HG02623 (cell line): ENCODE results near the gene DENND5B.
"Not testable (repeated sequence)": the region's sequence is repeated elsewhere in the genome, so short reads cannot be mapped to it uniquely, and the experiment has no call there.

Experiments
- ATAC-seq: cut with Tn5 transposase; IDR thresholded peaks from one replicate; pipeline ENCODE4 v1.9.1; 2021; ENCODE audit warnings: moderate library complexity; ENCODE audit not compliant: unreplicated experiment

DENND5B gene

DNA sequence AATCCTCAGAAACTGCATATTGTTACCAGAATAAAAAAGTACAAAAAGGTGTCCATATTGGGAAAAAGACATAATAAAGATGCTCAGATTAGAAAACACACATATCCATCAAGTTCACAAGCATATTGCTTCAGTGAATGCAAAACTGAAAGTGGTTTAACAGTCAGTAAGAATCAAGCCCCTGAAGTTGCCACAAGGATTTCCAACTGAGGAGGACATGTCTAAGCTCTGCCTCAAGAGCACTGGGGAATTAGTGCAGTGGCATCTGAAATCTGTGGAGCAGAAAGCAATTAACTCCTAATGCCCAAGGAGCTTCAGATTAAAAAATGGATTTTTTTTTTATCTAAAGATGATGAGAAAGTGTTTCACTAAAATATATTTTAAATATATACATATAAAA lies 113.2 kb downstream of the DENND5B start:
- peak; percentile 57 for ATAC-seq

DNA sequence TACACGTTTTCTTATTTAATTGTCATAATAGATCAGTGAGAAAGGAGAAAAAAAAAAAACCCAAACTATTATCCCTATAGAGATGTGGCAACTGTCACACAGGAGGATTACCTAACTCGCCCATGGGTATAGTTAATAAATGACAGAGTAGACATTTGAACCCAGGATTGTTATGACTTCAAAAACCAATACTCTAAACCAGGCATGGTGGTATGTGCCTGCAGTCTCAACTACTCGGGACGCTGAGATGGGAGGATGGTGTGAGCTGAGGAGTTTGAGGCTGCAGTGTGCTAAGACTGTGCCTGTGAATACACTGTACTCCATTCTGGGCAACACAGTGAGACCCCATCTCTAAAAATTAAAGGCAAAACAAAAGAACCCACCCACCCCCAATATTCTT lies 114.5 kb downstream of the DENND5B start:
- no peak for ATAC-seq

DNA sequence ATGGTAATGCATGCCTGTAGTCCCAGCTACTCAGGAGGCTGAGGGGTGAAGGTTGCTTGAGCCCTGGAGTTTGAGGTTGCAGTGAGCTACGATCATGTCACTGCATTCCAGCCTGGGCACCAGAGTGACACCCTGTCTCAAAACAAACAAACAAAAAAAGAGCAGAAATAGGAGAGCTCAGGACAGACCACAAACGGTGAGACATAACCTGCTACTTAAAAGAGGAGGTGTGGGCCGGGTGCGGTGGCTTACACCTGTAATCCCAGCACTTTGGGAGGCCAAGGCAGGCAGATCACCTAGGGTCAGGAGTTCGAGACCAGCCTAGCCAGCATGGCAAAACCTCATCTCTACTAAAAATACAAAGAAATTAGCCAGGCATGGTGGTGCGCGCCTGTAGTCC lies 115.3 kb downstream of the DENND5B start:
- ATAC-seq: not testable (repeated sequence)

DNA sequence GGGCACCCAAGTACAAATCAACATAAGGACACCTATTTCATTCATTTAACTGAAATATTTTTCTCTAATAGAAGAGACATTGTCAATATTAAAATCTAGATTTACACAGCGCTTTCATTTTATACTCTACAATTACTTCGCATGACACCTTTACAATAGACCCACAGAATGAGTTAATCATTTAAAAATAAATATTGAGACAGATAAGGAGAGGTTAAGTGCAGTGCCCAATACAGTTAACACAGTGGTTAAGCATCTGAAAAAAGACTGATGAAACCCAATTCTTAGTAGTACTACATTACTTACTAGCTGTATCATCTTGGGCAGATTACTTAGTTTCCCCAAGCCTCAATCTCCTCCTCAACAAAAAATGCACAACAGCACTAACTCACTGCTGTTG lies 116.2 kb downstream of the DENND5B start:
- no peak for ATAC-seq

DNA sequence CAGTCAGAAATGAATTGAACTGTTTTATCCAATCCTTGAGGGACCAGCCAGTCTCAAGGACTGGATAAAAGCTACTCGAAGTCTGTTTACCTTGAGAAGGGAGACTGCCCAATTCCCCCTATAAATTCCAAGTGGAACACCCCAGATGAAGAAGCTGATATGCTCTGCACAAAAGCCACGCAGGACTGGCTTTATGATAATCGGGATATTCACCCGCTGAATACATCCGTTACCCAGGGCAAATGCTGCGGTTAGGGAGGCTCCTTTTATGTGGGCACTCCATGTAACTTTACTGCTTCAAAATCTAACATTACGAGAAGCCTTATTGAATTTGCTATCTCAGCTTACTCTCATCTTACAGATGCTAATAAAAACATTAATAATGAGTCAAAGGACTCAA lies 119.1 kb downstream of the DENND5B start:
- no peak for ATAC-seq

DNA sequence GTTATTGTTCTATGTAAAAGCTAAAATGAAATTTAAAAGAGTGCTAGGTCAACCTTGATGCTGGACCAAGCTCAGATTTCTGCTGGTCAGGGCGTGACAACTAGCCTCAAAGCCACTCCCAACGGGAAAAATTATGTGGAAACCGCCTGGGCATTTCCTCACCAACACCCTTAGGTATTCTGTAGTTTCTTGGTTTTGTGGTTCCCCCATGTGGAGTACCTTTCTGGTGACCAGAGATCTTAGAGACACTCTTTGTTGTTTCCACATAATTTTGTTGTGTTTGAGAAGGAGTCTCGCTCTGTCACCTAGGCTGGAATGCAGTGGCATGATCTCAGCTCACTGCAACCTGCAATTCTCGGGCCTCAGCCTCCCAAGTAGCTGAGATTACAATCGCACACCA lies 119.9 kb downstream of the DENND5B start:
- ATAC-seq: no peak

DNA sequence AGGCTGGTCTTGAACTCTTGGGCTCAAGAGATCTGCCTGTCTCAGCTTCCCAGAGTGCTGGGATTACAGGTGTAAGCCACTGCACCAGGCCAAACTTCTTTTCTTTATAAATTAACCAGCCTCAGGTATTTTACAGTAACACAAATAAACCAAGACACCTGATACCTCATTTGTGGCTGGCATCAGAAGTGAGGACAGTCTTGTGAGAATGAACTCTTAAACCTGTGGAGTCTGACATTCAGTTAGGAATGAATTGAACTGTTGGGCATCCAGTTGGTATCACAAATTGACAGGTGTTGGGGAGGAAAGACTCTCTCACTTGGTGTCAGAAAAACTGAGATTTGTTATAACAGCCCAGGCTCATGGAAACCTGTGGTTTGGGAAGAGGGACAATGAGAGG lies 120.5 kb downstream of the DENND5B start:
- ATAC-seq: no peak

DNA sequence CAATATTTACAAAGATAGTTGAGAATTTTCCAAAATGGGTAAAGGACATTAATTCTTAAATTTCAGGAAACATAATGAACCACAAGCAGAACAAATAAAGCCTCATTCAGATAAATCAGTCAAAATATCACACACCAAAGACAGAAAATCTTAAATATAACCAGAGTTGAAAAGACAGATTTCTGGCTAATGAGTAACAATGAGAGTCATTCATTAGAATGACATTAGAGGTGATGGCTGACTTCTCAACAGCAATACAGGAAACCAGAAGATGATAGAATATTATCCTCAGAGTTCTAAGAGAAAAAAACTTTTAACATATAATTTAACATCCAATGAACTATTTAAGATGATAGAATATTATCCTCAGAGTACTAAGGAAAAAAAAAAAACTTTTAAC lies 124.2 kb downstream of the DENND5B start:
- ATAC-seq: no peak

DNA sequence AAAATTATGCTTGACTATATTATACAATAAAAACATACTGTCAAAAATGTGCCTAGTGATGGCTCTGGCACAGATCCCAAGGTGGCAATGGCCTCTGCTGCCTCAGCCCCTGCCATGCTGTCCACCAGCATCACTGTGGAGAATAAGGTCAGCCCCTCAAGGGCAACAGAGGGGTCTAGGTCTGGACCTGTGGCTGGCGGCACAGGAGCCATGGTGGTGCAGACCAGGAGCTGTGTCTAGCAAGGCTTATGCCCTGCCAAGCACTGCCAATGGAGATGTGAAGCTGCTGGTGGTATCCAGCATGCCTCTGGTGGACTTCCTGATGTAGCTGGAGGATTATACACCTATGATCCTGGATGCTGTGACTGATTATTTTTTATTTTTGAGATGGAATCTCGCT lies 125.9 kb downstream of the DENND5B start:
- ATAC-seq: no peak

DNA sequence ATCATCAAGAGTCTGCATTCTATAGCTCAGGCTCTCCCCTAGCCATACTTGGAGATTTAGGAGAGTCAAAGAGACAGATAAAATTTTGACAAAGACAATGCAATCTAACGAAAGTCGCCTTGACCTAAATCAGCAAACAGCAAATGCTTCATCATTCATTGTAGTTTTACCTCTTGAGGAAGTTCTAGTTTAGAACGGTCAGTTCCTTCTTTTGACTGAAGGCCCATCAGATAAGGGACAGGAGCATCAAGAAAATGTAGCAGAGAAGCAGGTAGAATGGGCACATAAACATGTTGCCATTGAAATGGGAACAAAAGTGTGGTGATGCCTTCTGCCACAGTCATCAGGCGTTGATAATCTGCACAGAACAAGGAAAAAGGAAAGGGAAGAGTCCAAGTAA lies 130.9 kb downstream of the DENND5B start:
- no peak for ATAC-seq

DNA sequence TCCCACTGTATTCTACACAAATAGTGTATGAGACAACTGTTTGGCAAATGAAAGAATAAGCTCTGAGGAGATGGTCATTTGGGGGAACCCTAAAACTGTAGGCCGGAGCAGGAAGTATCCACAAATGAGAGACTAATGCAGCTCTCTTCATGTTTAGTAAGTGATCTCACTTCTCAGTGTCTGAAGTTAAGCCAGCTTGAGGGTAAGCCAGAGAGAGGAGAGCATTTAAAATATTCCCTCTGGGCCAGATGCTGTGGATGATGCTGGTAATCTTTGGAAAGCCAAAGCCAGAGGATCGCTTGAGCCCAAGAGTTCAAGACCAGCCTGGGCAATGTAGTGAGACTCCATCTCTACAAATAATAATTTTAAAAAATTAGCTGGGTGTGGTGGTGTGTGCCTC lies 134.4 kb downstream of the DENND5B start:
- ATAC-seq: no peak

DNA sequence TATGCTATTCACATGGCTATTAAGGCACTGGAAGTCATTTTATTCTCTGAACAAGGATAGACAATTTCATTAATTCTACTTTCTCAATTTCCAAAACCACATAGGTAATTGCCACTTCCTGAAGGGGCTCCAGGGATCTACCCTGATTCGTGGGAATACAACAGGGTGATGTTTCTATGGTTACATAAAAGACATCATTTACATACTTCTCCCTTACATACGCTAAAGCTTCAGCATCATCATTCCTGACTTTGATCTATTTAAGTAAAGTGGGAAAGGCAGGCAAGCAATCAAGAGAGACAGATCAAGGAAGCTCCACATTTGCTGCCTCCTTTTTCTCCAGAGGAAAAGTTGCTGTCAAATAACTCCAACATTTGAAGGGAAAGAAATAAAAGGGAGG lies 146.2 kb downstream of the DENND5B start:
- no peak for ATAC-seq

DNA sequence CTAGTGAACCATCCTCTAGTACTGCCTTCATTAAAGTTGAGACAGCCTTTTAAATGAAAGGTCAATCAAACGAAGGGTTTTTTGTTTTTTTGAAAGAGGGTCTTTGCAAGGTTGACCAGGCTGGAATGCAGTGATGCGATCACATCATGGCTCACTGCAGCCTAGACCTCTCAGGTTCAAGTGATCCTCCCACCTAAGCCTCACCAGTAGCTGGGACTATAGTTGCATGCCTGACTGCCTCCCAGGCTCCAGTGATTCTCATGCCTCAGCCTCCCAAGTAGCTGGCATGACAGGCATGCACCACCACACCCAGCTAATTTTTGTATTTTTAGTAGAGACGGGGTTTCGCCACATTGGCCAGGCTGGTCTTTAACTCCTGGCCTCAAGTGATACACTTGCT lies 150.3 kb downstream of the DENND5B start:
- ATAC-seq: no peak

DNA sequence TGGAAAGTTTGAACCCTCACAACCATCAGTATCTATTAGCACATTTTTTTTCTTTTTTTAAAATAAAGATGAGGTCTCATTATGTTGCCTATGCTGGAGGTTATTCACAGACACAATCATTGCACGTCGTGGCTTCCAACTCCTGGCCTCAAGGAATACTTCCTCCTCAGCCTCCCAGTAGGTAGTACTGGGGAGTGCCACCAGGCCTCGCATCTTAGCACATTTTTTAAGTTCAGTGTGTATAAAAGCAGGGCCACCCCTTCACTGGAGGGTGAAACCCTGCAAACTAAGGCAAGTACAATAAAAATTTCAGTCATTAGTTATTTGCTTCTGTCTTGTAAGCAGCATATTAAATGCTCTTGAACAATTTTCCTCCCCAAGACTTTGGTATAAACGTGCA lies 150.8 kb downstream of the DENND5B start:
- ATAC-seq: no peak

DNA sequence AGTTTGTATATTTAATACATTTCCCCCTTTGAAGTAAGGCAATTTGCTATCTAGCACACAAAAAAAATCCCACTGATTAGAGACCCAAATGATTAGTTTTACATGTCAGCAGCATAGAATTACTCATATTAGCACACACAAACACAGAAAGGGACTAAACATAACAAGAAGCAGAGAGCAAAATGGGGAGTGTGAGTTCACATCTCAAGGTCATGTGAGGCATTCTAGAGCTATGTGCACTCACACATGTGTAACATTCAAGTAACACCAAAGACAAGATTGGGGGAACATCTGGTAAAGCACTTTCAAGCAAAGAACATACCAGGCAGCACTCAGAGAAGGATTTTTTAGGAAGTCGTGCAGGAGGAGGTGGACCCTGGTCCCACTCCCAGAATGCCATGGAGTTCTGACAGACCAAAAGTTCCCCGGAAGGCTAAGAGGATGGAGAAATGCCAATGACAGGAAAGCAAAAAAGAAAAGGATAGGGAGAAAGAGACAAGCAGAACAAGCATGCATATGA lies 159.2 kb downstream of the DENND5B start:
- no peak for ATAC-seq

DNA sequence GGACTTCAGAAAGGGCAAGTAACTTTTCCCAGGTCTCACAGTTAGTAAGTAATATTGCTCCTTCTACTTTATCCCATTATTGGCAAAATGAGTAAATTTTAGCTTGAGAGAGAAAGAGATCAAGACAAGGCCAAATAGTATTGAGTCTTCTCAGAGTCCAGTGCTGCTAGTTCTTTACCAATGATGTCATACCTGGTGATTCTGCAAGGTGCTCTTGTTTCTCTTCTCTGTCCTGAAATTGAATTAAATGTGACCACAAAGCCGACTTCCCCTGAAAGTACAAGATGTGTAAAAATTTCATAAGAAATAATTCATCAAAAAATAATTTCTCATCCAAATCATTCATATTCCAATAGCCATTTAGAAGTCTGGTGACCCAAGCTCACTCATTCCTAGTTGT lies 167.5 kb downstream of the DENND5B start:
- no peak for ATAC-seq

DNA sequence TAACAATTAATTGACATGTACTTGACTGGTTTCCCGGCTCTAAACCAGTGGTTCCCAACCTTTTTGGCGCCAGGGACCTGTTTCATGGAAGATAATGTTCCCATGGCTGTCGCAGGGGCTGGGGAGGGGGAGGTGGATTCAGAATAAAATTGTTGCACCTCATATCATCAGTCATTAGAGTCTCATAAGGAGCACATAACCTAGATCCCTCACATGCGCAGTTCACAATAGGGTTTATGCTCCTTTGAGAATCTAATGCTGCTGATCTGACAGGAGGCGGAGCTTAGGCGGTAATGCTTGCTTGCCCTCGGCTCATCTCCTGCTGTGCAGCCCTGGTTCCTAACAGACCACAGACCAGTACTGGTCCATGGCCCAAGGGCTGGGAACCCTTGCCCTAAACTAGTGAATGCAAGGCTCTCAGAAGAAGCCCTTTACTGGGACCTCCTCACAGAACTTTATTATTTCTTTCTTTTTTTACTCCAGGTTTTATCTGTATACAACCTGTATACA lies 178.6 kb downstream of the DENND5B start:
- ATAC-seq: no peak

DNA sequence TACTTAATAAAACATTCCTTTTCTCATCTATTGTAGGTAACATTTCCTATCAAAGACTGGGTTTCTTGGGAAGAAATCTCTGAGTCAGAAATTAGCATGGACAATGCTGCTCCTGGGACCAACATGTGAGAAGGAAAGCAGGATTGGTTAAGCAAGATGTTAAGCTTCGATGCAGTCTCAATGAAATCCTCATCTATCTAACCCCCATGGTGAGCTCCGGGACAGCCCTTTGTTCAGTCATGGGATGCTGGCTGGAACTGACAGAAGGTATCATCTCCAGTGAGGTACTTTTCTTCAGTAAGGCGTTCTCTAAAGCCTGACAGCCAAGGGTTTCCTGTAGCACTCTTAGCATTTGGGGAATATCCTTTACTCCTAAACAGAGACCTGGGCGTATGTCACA lies 182.2 kb downstream of the DENND5B start:
- no peak for ATAC-seq

DNA sequence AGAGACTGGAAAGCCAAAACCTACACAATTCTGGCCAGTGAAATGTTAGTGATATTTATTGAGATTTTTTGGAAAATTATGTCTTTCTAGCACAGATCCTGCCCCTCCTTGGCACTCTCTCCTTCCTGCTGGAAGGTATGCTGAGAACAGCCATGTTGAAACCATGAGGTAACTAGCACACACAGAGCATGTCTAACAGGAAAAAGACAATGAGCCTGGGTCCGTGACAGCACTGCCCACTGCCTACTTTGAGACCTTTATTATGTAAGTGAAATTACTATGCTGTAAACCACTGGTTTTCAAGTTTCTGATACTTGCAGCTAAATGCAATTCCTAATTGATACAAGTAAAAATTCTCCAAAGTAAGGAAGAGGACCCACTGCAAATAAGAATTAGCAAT lies 183.4 kb downstream of the DENND5B start:
- ATAC-seq: no peak

DNA sequence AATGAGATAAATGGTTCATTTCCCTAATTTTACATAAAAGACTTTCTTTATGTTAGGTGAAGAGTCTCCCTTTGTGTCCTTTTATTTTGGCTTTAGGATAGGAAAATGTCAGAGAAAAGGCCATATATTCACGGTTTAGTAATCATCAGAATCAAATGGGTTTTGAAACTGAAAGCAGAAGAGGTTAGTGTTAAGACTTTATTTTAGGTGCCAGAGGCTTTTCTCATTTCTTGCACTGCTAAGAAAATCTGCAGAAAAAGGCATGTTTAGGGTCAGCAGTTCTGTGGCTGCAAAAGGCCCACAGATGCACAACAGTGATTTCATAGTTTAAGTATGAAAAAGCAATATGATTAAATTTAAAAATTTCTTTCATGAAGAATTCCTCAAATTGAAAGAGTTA lies 184.6 kb downstream of the DENND5B start:
- peak; percentile 70 for ATAC-seq

DNA sequence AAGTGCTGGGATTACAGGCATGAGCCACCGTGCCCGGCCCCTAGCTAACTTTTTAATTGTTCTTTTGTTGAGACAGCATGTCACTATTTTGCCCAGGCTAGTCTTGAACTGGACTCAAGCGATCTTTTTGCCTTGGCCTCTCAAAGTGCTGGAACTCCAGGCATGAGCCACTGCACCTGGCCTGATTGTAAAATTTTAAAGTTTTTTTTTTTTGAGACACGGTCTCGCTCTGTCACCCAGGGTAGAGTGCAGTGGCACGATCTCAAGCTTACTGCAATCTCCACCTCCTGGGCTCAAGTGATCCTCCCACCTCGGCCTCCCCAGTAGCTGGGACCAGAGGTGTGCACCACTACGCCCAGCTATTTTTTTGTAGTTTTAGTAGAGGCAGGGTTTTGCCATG lies 185.9 kb downstream of the DENND5B start:
- no peak for ATAC-seq

DNA sequence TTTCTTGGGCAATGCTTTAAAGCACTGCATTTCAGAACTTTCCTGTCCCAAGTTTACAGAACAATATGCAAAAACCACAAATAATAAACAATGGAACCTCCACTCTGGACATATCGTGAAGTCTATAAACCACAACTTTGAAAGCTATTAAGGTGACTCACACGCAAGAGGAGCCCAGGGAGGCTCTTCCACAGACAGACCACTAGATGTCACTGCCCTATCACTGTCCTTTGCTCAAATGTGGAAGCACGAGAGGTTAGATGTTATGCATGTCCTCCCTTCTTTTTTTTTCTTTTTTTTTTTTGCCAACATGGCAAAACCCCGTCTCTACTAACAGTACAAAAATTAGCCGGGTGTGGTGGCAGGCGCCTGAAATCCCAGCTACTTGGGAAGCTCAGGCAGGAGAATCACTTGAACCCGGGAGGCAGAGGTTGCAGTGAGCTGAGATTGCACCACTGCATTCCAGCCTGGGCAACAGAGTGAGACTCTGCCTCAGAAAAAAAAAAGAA lies 187.8 kb downstream of the DENND5B start:
- ATAC-seq: peak; percentile 67

DNA sequence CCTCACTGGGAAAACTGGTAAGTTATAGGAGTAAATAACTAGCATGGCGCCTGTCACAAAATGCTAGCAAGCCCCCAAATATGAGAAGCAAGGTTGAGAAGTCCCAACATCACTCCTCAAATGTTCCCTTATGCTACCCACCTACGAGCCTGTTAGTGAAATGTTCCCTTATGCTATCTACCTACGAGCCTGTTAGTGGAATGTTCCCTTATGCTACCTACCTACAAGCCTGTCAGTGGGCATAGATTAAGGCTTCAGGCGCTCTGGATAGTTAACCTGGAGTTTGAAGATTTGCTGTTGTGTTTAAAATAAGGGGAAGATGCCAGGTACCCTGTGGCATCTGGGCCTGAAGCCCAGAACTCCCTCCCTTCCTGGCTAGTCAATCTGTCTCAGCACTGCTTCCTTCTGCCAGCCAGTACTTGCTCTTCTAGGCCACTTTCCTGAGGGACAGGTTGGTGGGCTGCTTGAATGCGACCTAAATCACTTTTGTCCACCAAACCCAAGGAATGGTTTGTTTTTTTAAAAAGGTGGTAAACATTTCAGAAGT lies 197.9 kb downstream of the DENND5B start:
- ATAC-seq: no peak
